Measurements from ENCODE around the gene PNLIPRP3. TPM values are rescaled to one million over a fixed set of nuclear protein-coding genes. Genes with fewer than 3 reads are reported as not detected.

PNLIPRP3 gene
- total and polyA plus RNA-seq, 2 experiments from 2014 or later: 0.46 to 0.93 TPM

DNA sequence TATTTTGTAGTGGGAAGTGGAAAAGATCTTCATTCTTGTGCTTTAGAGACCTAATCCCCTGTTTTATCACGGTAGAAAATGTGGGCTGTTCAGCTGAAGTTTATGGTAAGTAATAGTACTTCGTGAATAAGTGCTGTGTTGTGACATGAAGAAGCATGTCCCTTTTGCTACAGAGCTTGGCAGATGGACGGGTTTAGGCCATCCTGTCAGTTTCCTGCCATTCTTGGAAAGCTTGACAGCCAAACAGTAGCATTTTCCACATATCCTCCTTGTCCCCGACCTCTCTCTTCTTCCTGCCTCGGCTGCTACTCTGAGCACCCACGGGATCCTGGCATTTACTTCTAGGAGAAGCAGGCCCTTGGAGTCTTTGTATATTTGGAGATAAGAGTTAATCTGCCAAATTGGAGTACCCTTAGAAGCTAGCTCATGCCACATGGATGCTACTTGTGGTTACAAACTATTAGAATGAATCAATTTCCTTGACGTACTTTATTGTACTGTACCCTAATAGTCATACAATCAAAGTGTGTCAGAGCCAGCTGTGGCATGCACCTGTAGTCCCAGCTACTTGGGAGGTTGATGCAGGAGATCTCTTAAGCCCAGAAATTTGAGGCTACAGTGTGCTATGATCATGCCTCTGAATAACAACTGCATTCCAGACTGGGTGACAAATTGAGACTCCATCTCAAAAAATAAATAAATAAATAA lies 39.2 kb downstream of the PNLIPRP3 start:
- Histone ChIP-seq H3K9me3 (ENCODE audit: low read depth) (no peaks in the 10 kb centered on the region), H3K79me2 (no peaks in the 10 kb centered on the region), H3K27me3 (no peaks in the 10 kb centered on the region), H2AFZ (no peak overlapping the region), H3K4me3 (no peak overlapping the region), H3K4me1 (ENCODE audit: insufficient read depth) (no peaks in the 10 kb centered on the region), H3K27ac (no peak overlapping the region), H3K4me2 (no peak overlapping the region), H4K20me1 (ENCODE audit: insufficient read depth, poor library complexity, severe bottlenecking) (no peaks in the 10 kb centered on the region), H3K36me3 (replicated peaks; ENCODE audit: insufficient read depth, low read depth) (no peaks in the 10 kb centered on the region), H3K9me2 (replicated peaks; ENCODE audit: insufficient read depth) (no peaks in the 10 kb centered on the region)
- TF ChIP-seq, protein P1, sequence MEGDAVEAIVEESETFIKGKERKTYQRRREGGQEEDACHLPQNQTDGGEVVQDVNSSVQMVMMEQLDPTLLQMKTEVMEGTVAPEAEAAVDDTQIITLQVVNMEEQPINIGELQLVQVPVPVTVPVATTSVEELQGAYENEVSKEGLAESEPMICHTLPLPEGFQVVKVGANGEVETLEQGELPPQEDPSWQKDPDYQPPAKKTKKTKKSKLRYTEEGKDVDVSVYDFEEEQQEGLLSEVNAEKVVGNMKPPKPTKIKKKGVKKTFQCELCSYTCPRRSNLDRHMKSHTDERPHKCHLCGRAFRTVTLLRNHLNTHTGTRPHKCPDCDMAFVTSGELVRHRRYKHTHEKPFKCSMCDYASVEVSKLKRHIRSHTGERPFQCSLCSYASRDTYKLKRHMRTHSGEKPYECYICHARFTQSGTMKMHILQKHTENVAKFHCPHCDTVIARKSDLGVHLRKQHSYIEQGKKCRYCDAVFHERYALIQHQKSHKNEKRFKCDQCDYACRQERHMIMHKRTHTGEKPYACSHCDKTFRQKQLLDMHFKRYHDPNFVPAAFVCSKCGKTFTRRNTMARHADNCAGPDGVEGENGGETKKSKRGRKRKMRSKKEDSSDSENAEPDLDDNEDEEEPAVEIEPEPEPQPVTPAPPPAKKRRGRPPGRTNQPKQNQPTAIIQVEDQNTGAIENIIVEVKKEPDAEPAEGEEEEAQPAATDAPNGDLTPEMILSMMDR (IDR thresholded peaks at IDR 0.05; ENCODE audit: poor library complexity): no peak
- TF ChIP-seq EZH2phosphoT487 (IDR thresholded peaks at IDR 0.05; ENCODE audit: low read depth, severe bottlenecking, unreplicated experiment) (no peak), EZH2 (IDR thresholded peaks at IDR 0.05; ENCODE audit: borderline replicate concordance) (no peak)
- WGBS (ENCODE audit: low lambda C conversion rate, missing lambda C conversion rate): 80% methylated on average over 7 of the region's 7 CpGs
- no peak for DNase-seq (ENCODE audit: low spot score)

GRCh38 chr10:116469437-116469836 lies 41.8 kb downstream of the PNLIPRP3 start:
- WGBS (ENCODE audit: low lambda C conversion rate, missing lambda C conversion rate): 48% methylated on average over 3 of the region's 3 CpGs
- H3K9me2 ChIP-seq (replicated peaks; ENCODE audit: insufficient read depth): no peaks in the 10 kb centered on the region
- TF ChIP-seq EZH2phosphoT487 (IDR thresholded peaks at IDR 0.05; ENCODE audit: low read depth, severe bottlenecking, unreplicated experiment): no peak
- no peak for TF ChIP-seq EZH2 (IDR thresholded peaks at IDR 0.05; ENCODE audit: borderline replicate concordance)
- TF ChIP-seq, protein P1 (IDR thresholded peaks at IDR 0.05; ENCODE audit: poor library complexity): no peak
- no peaks in the 10 kb centered on the region for H4K20me1 ChIP-seq (ENCODE audit: insufficient read depth, poor library complexity, severe bottlenecking)
- H3K27ac ChIP-seq: peak overlapping the region; percentile 14
- no peak overlapping the region for H3K4me3 ChIP-seq
- H3K9me3 ChIP-seq (ENCODE audit: low read depth): no peaks in the 10 kb centered on the region
- H3K4me2 ChIP-seq: peak overlapping the region; percentile 25
- no peak overlapping the region for H2AFZ ChIP-seq
- H3K27me3 ChIP-seq: no peaks in the 10 kb centered on the region
- no peaks in the 10 kb centered on the region for H3K36me3 ChIP-seq (replicated peaks; ENCODE audit: insufficient read depth, low read depth)
- peak; percentile 44 for DNase-seq (ENCODE audit: low spot score)
- no peaks in the 10 kb centered on the region for H3K79me2 ChIP-seq
- no peaks in the 10 kb centered on the region for H3K4me1 ChIP-seq (ENCODE audit: insufficient read depth)

DNA sequence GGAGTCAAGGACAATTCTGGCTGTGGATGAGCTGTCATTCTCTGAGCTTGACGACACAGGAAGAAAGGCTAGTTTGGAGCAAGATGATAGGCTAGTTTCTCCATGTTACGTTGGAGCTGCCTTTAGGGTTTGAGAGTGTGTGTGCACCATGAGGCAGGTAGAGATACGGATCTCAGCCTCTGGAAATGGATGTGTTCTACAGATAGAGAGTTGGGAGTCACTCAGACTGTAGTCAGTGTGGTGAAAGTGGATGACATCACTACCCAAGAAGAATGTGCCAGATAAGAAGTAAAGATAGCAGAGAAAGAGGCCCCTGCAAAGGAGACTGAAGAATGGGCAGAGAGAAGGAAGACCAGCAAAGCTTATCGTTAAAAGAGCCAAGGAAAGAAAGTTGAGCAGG lies 42.4 kb downstream of the PNLIPRP3 start:
- no peaks in the 10 kb centered on the region for H3K9me2 ChIP-seq (replicated peaks; ENCODE audit: insufficient read depth)
- no peaks in the 10 kb centered on the region for H3K9me3 ChIP-seq (ENCODE audit: low read depth)
- no peaks in the 10 kb centered on the region for H3K36me3 ChIP-seq (replicated peaks; ENCODE audit: insufficient read depth, low read depth)
- TF ChIP-seq EZH2 (IDR thresholded peaks at IDR 0.05; ENCODE audit: borderline replicate concordance) (no peak), EZH2phosphoT487 (IDR thresholded peaks at IDR 0.05; ENCODE audit: low read depth, severe bottlenecking, unreplicated experiment) (no peak)
- TF ChIP-seq, protein P1 (IDR thresholded peaks at IDR 0.05; ENCODE audit: poor library complexity): no peak
- DNase-seq (ENCODE audit: low spot score): peak; percentile 14
- no peaks in the 10 kb centered on the region for H4K20me1 ChIP-seq (ENCODE audit: insufficient read depth, poor library complexity, severe bottlenecking)
- H2AFZ ChIP-seq: no peak overlapping the region
- 59% methylated on average over 4 of the region's 4 CpGs for WGBS (ENCODE audit: low lambda C conversion rate, missing lambda C conversion rate)
- H3K79me2 ChIP-seq: no peaks in the 10 kb centered on the region
- peak overlapping the region; percentile 14 for H3K27ac ChIP-seq
- H3K4me2 ChIP-seq: peak overlapping the region; percentile 25
- H3K4me3 ChIP-seq: no peak overlapping the region
- no peaks in the 10 kb centered on the region for H3K4me1 ChIP-seq (ENCODE audit: insufficient read depth)
- H3K27me3 ChIP-seq: no peaks in the 10 kb centered on the region
